ENCODE measurements around the gene DIP2B.
A peak's percentile ranks its signal among the peaks of the same experiment; 100 is the strongest.
"Not testable (repeated sequence)": the region's sequence is repeated elsewhere in the genome, so short reads cannot be mapped to it uniquely, and the experiment has no call there.

Gene DIP2B

DNA sequence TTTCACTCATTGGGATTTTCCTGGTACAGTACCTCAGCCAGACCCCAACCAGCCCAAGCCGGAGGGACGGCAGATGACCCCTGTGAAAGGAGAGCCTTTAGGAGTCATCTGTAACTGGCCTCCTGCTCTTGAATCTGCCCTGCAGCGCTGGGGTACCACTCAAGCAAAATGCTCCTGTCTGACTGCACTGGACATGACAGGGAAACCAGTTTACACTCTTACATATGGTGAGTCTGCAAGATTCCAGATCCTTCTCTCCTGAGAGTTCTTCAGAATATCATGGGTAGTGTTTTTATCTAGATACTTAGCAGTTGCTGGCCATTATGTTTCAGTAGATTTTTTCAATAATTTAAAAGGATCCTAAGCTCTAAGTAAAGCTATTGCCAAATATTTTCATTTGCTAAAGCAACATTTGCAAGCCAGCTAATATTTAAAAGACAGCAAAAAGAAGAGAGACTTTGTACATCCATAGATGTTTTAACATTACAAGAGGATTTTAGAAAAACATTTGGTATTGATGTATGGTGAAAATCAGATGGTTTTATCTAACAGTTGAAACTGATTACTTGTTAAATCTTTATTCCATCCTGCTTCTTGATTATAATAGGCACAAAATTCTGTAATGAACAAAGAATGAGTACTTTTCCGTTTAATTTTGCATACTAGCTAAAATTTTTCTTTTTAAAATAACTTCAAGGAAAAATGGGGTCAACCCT lies 174.0 kb downstream of the DIP2B start:
- DNase-seq (ENCODE audit: low read depth), result no peak

- DNase-seq (ENCODE audit: low read depth), result no peak
These were observed 174.8 kb downstream of the DIP2B start for GRCh38 chr12:50679612-50680011.

- DNase-seq (ENCODE audit: low read depth), result not testable (repeated sequence)
These were observed 176.3 kb downstream of the DIP2B start for GRCh38 chr12:50681064-50681463.

GRCh38 chr12:50685641-50686040 lies 180.9 kb downstream of the DIP2B start:
- DNase-seq (ENCODE audit: low read depth), result no peak

GRCh38 chr12:50686406-50686805 lies 181.6 kb downstream of the DIP2B start:
- no peak for DNase-seq (ENCODE audit: low read depth)

DNA sequence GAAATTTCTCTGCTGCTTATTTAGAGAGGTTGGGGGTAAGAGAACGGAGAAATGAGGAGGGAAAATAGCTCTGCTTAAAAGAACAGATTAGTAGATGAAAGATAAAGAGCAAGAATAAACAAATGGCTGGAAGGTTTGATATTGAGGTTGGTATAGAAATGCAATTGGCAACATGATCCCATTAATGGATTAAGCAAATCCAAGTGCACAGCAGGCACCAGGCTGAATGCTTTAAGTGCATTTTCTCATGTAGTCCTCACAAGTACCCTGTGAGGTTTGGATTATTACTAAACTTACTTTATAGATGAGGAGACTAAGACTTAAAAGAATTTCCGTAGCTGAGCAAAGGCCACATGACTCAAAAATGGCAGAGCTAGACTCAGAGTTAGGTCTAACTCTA lies 182.2 kb downstream of the DIP2B start:
- no peak for DNase-seq (ENCODE audit: low read depth)

- peak; percentile 95 for DNase-seq (ENCODE audit: low read depth)
These were observed 184.7 kb downstream of the DIP2B start for GRCh38 chr12:50689437-50689836.

- DNase-seq (ENCODE audit: low read depth), result no peak
These were observed 186.1 kb downstream of the DIP2B start for GRCh38 chr12:50690925-50691324.

GRCh38 chr12:50695961-50696360 lies 191.2 kb downstream of the DIP2B start:
- DNase-seq (ENCODE audit: low read depth), result peak; percentile 83

- no peak for DNase-seq (ENCODE audit: low read depth)
These were observed 192.1 kb downstream of the DIP2B start for GRCh38 chr12:50696931-50697330.

DNA sequence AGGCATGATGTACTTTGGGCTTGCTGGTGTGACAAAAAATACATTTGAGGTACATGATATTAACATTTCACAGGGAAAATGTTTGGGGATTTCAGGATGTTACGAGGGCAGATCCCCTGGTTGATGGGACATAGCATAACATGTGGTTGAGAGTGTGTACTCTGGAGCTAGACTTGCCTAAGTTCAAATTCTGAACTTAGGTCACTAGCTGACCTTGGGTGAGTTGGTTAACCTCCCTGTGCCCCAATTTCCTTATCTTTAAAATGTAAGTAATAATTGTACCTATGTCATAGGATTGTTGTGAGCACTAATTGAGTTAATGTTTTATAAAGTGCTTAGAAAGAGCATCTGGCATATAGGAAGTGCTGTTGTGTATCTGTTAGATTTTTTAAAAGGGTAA lies 194.4 kb downstream of the DIP2B start:
- no peak for DNase-seq (ENCODE audit: low read depth)

DNA sequence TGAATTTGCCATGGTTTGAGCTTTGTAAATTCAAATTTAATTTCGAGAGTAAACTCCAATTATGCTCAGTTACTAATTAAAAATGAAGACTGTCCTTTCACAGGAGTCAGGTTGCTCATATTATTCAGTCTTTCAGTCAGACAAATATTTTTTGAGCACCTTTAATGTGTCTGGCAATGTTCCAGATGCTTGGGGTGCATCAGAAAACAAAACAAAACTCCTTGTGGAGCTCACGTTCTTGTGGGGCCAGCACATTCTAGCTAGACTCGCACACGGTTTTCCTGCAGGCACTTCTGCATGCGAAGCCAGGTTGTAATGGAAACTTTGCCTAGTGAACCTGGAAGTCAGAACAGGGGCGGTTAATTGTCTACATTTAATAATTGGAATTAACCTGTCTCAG lies 195.2 kb downstream of the DIP2B start:
- no peak for DNase-seq (ENCODE audit: low read depth)

DNA sequence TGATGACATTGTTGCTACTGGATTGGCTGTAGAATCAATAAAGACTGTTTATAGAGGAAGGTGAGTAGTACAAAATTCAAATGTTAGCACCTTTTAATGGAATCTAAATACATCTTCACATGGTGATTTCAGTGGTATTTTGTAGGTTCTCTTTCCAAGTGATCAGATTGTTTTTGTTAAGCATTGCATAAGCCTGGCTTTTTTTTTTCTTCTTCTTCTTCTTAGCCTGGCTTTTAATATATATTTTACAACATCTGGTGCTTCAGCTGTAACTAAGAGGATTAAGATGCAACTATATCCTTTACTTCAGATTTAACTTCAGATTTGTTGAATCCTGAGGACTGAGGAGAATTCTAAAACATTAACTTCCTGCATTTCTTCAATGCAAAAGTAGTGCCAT lies 201.8 kb downstream of the DIP2B start:
- no peak for DNase-seq (ENCODE audit: low read depth)

- no peak for DNase-seq (ENCODE audit: low read depth)
These were observed 202.6 kb downstream of the DIP2B start for GRCh38 chr12:50707396-50707795.

- DNase-seq (ENCODE audit: low read depth), result no peak
These were observed 203.8 kb downstream of the DIP2B start for GRCh38 chr12:50708631-50709030.

- DNase-seq (ENCODE audit: low read depth), result no peak
These were observed 206.3 kb downstream of the DIP2B start for GRCh38 chr12:50711121-50711520.

- DNase-seq (ENCODE audit: low read depth), result no peak
These were observed 210.4 kb downstream of the DIP2B start for GRCh38 chr12:50715174-50715573.

DNA sequence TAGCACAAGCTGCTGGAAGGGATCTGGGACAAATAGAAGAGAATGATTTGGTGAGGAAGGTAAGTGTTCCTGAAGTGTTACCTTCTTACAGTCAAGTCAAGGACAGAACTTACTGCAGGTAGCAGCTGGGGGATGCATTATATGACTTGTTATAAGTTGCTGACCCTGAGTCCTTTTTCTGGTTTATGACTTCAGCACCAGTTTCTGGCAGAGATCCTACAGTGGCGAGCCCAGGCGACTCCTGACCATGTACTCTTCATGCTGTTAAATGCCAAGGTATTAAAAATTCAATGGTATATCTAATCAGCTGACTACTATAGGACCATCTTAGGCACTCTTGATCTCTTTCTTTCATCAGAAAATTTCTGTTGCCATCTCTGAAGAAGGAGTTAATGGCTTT lies 214.0 kb downstream of the DIP2B start:
- no peak for DNase-seq (ENCODE audit: low read depth)

DNA sequence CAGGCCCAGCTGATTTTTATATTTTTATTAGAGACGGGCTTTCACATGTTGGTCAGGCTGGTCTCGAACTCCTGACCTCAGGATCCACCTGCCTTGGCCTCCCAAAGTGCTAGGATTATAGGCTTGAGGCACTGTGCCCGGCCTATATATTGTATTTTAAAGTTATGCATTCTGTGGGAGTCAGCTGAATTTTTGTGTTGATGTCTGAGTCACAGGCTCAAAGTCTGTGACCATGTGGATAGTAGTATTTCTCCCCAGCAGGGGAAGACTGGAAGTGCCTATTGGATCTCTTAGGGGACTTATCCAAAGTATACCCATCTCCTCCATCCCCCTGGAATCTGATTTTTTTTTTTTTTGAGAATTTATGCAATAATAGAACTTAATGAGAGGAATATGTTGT lies 215.3 kb downstream of the DIP2B start:
- peak; percentile 22 for DNase-seq (ENCODE audit: low read depth)

DNA sequence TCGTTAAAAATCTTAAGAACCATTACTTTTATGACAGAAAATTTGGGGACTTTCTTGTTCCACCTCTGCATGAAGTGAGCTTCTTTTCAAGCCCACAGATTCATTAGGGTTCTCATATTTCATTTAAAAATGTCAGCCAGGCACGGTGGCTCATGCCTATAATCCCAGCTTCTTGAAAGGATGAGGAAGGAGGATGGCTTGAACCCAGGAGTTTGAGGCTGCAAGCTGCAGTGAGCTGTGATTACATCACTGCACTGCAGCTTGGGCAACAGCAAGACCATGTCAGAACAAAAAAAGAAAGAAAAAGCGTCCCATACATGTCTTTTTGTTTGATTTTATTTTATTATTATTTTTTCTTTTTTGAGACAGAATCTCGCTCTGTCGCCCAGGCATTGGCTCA lies 215.7 kb downstream of the DIP2B start:
- peak; percentile 27 for DNase-seq (ENCODE audit: low read depth)

DNA sequence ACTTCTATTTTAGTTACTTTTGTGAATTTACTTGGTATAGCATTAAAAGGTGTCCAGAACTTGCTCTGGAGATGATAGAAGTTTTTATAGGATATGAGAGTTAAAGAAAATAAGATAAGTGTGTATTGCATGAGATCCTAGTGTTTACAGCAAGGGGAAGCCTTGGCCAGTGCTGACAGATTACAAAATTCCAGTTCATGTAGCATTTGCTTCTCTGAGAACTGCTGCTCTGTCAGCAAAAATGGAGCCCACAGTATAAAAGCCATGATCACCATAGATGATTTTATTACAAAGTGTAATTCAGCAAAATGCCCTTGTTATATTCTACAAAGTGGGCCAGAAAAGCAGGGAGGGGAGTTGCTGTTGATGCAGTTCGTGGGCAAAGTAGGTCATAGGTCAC lies 219.1 kb downstream of the DIP2B start:
- no peak for DNase-seq (ENCODE audit: low read depth)

DNA sequence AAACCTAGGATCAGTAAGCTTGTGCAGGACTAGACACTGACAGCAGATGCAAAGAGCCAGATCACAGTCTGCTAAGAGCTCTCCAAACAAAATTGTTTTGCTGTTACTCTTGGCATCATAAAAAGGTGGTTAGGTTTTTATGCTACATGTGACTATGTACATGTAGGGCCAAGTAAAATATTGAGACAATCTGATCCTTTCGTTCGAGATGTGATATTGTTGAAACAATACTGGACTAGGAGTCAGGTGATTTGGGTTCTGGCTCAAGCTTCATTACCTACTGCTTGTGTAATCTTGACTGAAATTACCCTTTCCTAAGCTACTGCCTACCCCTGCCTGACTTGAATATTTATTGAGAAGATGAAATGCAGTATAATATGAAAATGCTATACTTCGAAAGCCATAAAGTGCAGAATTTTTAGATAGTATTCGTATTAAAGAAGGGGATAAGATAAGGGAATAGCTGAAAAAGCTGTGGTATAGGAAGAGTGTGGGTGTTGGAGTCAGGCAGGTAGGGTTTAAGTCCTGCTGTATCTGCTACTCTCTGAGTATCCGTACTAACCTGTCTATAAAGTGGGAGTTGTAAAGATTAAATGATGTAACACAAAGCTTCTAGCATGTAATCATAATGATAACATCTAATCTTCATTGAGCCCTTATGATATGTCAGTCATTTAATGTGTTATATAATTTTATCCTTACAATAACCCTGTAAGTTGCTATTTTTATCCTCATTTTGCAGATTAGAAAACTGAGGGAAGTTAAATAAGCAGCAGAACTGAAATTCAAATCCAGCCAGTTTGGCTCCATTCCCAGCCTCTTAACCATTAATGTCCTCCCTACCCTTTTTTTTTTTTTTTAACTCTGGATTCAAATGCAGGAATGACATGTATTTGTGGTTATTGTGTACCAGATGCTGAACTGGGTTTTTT lies 220.5 kb downstream of the DIP2B start:
- peak; percentile 33 for DNase-seq (ENCODE audit: low read depth)

- no peak for DNase-seq (ENCODE audit: low read depth)
These were observed 222.7 kb downstream of the DIP2B start for GRCh38 chr12:50727466-50727865.

Measured in amniotic epithelial cell (primary cell).